Nephron (organoid): ENCODE data around the gene TP53BP2.

Experiments used
- H3K27ac Mint-ChIP-seq, 3 experiments: 2 replicates each; pipeline ENCODE4 v1.8.0; 2020; ENCODE audit warnings: mixed read lengths in 3 of 3, mild to moderate bottlenecking in 2 of 3, moderate library complexity in 1 of 3
- H3K27me3 Mint-ChIP-seq: 2 replicates; pipeline ENCODE4 v1.8.0; 2021; ENCODE audit warnings: low read depth, mild to moderate bottlenecking, moderate library complexity, mixed read lengths
- H3K36me3 Mint-ChIP-seq: 2 replicates; pipeline ENCODE4 v1.8.0; 2020; ENCODE audit warnings: low read depth, mixed read lengths
- H3K4me1 Mint-ChIP-seq: 2 replicates; pipeline ENCODE4 v1.8.0; 2020; ENCODE audit warnings: mixed read lengths
- H3K4me3 Mint-ChIP-seq, 3 experiments: 2 replicates each; pipeline ENCODE4 v1.8.0; 2020; ENCODE audit warnings: mild to moderate bottlenecking in 3 of 3, mixed read lengths in 3 of 3, moderate library complexity in 2 of 3
- H3K9me3 Mint-ChIP-seq: 2 replicates; pipeline ENCODE4 v1.8.0; 2020; ENCODE audit warnings: mixed read lengths
- TF ChIP-seq, protein P1 (sequence below), 3 experiments: fragments of 200-600 bp; sonication (generic); IDR thresholded peaks; one replicate each; pipeline ENCODE4 v1.5.0; 2021; ENCODE audit warnings: antibody characterized with exemption in 3 of 3; ENCODE audit not compliant: unreplicated experiment in 3 of 3

TP53BP2 gene

DNA sequence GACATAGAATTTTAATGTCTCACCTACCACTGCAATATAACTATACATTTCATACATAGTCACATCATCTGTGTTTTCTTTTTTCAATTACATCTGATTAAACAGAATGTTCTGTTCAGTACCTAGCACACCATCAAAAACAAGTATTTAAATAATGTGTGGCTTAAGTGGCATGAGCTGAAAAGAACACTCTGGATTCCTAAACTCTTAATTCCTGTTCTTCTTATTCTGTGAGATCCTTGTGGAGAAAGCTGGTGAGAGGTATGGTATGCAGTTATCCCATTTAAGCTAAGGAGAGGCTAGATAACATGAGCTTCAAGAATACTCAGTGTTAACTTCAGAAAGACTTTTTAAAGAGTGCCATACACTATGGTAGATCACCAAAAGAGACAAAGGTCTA lies 5.5 kb downstream of the TP53BP2 start:
- H3K4me1 Mint-ChIP-seq: peaks cover 41% of the 10 kb centered on the region
- H3K36me3 Mint-ChIP-seq: peaks cover 3% of the 10 kb centered on the region
- no peaks in the 10 kb centered on the region for H3K27me3 Mint-ChIP-seq
- TF ChIP-seq, protein P1, sequence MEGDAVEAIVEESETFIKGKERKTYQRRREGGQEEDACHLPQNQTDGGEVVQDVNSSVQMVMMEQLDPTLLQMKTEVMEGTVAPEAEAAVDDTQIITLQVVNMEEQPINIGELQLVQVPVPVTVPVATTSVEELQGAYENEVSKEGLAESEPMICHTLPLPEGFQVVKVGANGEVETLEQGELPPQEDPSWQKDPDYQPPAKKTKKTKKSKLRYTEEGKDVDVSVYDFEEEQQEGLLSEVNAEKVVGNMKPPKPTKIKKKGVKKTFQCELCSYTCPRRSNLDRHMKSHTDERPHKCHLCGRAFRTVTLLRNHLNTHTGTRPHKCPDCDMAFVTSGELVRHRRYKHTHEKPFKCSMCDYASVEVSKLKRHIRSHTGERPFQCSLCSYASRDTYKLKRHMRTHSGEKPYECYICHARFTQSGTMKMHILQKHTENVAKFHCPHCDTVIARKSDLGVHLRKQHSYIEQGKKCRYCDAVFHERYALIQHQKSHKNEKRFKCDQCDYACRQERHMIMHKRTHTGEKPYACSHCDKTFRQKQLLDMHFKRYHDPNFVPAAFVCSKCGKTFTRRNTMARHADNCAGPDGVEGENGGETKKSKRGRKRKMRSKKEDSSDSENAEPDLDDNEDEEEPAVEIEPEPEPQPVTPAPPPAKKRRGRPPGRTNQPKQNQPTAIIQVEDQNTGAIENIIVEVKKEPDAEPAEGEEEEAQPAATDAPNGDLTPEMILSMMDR (IDR thresholded peaks at IDR 0.05; ENCODE audit: unreplicated experiment in 3 of 3): no peak
- peak overlapping the region in 2 of 3 experiments; percentile 8 to 26 for H3K27ac Mint-ChIP-seq
- no peaks in the 10 kb centered on the region for H3K9me3 Mint-ChIP-seq
- no peak overlapping the region for H3K4me3 Mint-ChIP-seq

DNA sequence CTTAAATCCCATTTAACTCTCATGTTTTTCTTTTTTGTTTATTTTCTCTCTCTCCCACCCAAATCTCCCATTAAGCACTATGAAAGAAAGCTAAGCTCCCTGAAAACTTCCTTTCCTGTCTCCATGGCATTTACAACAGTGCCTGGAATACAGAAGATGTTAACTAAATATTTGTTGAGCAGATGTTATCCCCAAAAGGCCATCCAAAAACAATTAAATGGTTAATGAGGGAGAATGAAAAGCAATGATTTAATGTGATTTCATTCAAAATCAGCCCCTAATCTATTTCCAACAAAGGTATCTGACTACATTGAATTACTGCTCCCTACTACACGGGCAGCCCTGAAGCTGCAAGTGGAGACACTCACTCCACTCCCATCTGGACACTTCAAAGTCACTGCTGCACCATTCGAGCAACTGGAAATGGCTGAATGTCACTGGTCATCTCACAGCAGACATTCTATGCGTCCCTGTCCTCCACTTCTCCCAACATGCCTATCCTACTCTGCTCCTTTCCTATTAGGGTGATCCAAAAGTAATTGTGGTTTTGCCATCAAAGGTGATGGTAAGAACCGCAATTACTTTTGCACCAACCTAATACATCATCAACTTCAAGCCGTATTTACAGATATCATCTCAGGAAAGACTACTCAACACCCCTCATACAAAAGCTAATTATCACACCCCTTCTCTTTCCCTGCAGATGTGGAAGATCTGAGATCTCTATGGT lies 7.5 kb downstream of the TP53BP2 start:
- Mint-ChIP-seq H3K27ac (peak overlapping the region in 2 of 3 experiments; percentile 16 to 42), H3K4me3 (peak overlapping the region; percentile 2 to 42 (median 9)), H3K36me3 (peaks cover 3% of the 10 kb centered on the region), H3K27me3 (no peaks in the 10 kb centered on the region), H3K9me3 (no peaks in the 10 kb centered on the region), H3K4me1 (peaks cover 33% of the 10 kb centered on the region)
- TF ChIP-seq, protein P1 (IDR thresholded peaks at IDR 0.05; ENCODE audit: unreplicated experiment in 3 of 3): no peak

DNA sequence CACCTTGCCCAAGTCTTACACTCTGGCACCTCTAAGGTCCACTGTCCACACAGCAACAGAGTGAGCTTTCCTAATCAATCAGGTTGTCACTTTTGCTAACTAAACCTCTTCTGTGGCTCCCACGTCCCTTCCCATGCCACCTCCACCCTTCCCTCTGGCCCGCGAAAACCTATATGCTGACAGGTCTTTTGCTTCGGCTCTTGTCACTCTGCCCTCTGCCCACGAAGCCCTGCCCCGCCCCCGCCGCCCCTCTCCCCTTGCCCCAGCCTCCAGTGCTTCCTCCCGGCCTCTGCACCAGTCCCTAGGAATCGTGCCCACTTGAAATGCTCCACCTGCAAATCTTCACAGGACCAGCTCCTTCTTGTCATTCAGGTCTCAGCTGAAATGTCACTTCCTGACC lies 8.1 kb downstream of the TP53BP2 start:
- Mint-ChIP-seq H3K4me3 (peak overlapping the region in 1 of 3 experiments; percentile 19), H3K27me3 (no peaks in the 10 kb centered on the region), H3K9me3 (no peaks in the 10 kb centered on the region), H3K4me1 (peaks cover 33% of the 10 kb centered on the region), H3K27ac (peak overlapping the region in 2 of 3 experiments; percentile 16 to 42), H3K36me3 (peaks cover 3% of the 10 kb centered on the region)
- TF ChIP-seq, protein P1 (IDR thresholded peaks at IDR 0.05; ENCODE audit: unreplicated experiment in 3 of 3): no peak

DNA sequence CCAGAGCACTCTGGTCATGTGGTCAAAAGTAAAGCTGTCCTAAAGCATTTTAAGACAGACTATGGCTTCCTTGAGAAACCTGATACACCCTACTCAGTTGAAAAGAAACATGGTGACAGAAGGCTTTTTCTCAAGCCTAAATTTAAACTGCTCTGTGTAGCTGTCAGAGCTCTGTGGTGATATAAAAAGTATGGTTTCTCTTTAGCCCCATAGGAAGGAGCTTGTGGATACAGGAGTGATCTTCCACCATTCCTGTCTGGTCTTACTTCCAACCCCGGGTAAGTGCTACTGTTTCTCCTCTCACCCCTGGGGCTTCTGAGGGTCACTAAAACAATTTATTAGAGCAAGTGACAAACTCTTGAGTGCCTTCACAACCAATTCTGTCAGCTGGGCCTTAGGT lies 8.5 kb downstream of the TP53BP2 start:
- no peaks in the 10 kb centered on the region for H3K27me3 Mint-ChIP-seq
- H3K9me3 Mint-ChIP-seq: no peaks in the 10 kb centered on the region

DNA sequence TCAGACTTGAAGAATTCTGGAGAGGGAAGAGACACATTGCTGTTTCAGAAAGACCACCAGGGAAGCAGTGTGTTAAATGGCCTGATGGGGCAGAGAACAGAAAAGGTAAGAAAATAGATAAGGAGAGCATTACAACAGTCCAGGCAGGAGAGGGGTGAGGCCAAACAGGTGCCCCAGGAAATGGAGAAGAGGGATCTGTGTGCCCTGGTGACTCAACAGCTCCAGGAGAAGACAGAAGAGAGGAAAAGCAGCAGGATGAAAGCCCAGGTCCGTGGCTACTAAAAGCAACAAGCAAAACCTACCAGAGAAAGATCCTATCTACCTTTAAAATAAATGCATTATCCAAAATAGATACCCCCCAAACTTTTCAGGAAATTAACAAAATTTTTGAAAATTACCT lies 9.2 kb downstream of the TP53BP2 start:
- Mint-ChIP-seq H3K27me3 (no peaks in the 10 kb centered on the region), H3K36me3 (peaks cover 3% of the 10 kb centered on the region), H3K4me1 (peaks cover 39% of the 10 kb centered on the region), H3K27ac (no peak overlapping the region), H3K4me3 (no peak overlapping the region), H3K9me3 (no peaks in the 10 kb centered on the region)
- TF ChIP-seq, protein P1 (IDR thresholded peaks at IDR 0.05; ENCODE audit: unreplicated experiment in 3 of 3): no peak

More for the DNA sequence above, 8.5 kb downstream of the TP53BP2 start:
- TF ChIP-seq, protein P1 (IDR thresholded peaks at IDR 0.05; ENCODE audit: unreplicated experiment in 3 of 3): no peak
- Mint-ChIP-seq H3K4me3 (no peak overlapping the region), H3K4me1 (peaks cover 33% of the 10 kb centered on the region), H3K27ac (no peak overlapping the region), H3K36me3 (peaks cover 3% of the 10 kb centered on the region)

DNA sequence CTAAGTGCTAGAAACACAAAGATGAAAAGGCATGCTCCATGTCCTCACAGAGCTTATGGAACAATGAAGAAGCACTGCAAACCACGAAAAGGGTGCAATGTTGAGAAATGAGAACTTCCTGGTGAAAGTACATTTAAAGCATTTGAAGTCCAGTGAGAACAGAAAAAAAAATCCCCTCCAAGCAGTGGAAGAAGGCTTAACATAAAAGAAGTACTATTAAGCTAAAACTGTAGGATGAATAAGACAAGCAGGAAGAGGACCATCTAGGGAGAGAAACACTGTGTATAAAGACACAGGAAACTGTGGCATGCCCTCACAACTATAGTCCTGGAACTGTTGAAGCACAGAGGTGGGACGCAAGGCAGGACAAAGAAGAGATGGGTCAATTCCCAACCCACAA lies 10.0 kb downstream of the TP53BP2 start:
- H3K27ac Mint-ChIP-seq: no peak overlapping the region
- H3K36me3 Mint-ChIP-seq: peaks cover 3% of the 10 kb centered on the region
- H3K9me3 Mint-ChIP-seq: no peaks in the 10 kb centered on the region
- no peak overlapping the region for H3K4me3 Mint-ChIP-seq
- H3K4me1 Mint-ChIP-seq: peaks cover 39% of the 10 kb centered on the region
- H3K27me3 Mint-ChIP-seq: no peaks in the 10 kb centered on the region
- TF ChIP-seq, protein P1 (IDR thresholded peaks at IDR 0.05; ENCODE audit: unreplicated experiment in 3 of 3): no peak
